Fibroblast of skin of left biceps (primary cell): ENCODE data around the gene ISG15.
"Not testable (repeated sequence)": the region's sequence is repeated elsewhere in the genome, so short reads cannot be mapped to it uniquely, and the experiment has no call there.

ENCODE experiments used
- DNase-seq, 2 experiments: peaks; one replicate each; pipeline ENCODE4 v3.0.0-alpha.2; 2013; ENCODE audit warnings: low read depth in 2 of 2

Gene ISG15

DNA sequence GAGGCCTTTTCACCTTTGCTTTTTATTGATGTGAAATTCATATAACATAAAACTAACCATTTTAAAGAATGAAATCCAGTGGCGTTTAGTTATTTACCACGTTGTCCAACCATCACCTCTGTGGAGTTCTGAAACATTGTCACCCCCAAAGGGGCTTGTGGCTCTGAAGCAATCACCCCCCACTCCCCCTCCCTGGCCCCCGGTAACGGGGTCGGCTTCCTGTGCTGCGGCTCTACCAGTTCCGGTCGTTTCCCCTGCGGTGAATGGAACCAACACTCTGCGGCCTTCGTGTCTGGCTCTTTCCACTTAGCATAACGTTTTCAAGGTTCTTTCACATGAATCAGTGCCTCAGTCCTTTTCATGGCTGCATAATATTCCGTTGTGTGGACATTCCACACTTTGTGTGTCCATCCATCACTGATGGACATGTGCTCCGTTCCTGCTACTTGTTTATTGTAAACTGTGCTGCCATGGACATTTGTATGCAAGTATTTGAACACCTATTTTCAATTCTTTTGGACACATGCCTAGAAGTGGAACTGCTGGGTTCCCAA lies 1.8 kb upstream of the ISG15 start:
- DNase-seq = no peak

DNA sequence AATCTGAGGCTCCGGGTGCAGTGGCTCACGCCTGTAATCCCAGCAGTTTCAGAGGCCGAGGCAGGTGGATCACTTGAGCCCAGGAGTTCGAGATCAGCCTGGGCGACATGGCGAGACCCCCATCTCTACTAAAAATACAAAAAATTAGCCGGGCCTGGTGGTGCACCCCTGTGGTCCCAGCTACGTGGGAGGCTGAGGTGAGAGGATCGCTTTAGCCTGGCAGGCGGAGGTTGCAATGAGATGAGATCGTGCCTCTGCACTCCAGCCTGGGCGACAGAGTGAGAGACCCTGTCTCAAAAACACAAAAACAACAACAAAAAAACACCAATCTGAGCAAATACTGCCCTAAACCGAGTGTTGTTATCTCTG lies 577 bp upstream of the ISG15 start:
- DNase-seq = not testable (repeated sequence)

DNA sequence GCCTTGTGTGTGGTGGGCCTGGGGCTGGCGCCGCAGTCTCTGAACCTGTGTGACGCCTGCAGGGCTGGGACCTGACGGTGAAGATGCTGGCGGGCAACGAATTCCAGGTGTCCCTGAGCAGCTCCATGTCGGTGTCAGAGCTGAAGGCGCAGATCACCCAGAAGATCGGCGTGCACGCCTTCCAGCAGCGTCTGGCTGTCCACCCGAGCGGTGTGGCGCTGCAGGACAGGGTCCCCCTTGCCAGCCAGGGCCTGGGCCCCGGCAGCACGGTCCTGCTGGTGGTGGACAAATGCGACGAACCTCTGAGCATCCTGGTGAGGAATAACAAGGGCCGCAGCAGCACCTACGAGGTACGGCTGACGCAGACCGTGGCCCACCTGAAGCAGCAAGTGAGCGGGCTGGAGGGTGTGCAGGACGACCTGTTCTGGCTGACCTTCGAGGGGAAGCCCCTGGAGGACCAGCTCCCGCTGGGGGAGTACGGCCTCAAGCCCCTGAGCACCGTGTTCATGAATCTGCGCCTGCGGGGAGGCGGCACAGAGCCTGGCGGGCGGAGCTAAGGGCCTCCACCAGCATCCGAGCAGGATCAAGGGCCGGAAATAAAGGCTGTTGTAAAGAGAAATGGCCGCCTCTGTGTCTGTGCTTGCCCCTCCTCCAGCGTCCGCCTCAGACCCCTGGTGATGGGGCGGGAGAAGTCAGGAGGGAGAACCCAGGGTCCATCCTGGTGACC lies 788 bp downstream of the ISG15 start:
- no peak for DNase-seq

DNA sequence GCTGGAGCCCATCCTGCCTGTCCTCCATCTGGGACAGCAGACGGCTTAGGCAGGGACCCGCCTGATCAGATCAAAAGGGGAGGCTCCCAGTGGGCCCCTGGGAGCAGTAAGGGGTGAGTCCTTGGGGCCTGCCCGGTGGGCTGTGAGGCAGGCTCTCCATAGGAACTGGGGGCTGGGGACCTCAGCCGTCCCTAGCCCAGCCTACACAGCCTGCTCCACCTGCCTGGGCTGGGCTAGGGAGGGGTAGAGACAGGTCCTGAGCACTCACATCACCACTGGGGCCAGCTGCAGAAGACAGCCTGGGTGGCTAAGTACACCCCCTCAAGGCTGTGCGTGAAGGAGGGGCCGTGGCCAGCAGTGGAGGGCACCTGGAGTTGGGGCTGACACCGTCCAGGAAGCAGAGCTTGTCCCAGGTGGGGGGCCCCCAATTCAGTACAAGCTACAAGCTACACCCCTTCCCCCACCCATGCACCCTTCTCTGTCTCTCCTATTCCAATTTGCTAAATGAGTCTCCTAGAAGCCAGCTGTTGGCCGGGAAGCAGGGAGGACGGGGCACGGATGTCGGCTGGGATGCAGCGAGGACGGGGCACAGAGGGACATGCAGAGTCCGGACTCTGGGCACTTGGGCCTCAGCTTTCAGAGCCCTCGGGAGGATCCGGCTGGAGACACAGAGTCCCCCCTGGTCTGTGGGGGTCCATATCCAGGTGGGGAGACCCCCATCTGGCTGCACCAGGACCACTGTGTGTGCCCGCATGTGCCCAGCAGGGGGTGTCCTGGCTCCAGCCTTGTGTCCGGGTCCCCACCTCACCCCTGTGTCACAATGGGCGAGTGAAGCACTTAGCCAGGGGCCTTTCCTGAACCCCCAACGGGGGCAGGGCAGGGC lies 1.7 kb downstream of the ISG15 start:
- DNase-seq = no peak

DNA sequence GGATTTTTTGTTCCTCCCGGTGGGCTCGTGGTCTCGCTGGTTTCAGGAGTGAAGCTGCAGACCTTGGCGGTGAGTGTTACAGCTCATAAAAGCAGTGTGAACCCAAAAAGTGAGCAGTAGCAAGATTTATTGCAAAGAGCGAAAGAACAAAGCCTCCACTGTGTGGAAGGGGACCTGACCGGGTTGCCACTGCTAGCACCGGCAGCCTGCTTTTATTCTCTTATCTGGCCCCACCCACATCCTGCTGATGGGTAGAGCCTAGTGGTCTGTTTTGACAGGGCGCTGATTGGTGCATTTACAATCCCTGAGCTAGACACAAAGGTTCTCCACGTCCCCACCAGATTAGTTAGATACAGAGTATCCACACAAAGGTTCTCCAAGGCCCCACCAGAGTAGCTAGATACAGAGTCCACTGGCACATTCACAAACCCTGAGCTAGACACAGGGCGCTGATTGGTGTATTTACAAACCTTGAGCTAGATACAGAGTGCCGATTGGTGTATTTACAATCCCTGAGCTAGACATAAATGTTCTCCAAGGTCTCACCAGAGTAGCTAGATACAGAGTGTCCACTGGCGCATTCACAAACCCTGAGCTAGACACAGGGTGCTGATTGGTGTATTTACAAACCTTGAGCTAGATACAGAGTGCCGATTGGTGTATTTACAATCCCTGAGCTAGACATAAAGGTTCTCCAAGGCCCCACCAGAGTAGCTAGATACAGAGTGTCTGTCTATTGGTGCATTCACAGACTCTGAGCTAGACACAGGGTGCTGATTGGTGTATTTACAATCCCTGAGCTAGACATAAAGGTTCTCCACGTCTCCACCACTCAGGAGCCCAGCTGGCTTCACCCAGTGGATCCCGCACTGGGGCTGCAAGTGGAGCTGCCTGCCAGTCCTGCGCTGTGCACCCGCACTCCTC lies 4.4 kb downstream of the ISG15 start:
- DNase-seq = not testable (repeated sequence)

DNA sequence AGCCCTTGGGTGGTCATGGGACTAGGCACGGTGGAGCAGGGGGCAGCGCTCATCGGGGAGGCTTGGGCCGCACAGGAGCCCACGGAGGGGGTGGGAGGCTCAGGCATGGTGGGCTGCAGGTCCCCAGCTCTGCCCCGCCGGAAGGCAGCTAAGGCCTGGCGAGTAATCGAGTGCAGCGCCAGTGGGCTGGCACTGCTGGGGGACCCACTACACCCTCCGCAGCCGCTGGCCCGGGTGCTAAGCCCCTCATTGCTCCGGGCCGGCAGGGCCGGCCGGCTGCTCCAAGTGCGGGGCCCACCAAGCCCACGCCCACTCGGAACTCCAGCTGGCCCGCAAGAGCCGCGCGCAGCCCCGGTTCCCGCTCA lies 5.0 kb downstream of the ISG15 start:
- DNase-seq = not testable (repeated sequence)

DNA sequence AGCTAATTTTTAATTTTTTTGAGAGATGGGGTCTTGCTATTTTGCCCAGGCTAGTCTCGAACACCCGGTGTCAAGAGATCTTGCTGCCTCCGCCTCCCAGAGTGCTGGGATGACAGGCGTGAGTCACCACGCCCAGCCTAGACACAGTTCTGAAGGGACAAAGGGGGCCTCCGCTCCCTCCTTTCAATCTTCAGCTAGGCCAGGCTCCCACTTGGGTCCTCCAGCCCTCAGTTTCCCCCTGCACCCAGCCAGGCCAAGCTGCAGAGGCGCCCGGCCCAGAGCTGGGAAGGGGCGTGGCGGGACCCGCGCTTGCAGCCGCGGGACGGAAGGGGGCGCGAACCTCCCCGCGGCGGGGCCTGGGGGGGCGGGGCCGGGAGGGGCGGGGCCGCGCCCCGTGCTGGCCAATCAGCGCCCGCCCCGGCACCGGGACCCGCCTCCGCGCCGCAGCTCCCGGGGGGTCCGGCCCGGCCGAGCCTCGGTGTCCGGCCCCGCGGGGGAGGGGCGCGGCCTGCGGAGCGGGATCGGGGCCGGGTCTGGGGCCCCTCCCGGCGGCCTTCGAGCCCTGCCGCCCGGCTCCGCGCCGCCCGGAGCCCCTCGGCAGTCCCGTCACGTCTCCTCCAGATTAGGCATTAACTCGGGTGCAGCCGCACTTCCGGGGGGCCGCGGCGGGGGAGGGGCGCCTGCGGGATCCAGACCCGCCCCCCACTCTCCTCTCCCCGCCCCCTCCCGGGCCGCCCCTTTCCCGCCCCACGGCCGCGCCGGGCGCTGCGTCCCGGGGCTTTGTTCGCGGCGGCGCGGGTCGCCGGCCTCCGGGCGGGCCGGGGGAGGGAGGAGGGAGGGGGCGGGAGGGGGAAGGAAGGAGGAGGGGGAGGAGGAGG lies 6.1 kb downstream of the ISG15 start:
- DNase-seq = peak; percentile 53 to 64

DNA sequence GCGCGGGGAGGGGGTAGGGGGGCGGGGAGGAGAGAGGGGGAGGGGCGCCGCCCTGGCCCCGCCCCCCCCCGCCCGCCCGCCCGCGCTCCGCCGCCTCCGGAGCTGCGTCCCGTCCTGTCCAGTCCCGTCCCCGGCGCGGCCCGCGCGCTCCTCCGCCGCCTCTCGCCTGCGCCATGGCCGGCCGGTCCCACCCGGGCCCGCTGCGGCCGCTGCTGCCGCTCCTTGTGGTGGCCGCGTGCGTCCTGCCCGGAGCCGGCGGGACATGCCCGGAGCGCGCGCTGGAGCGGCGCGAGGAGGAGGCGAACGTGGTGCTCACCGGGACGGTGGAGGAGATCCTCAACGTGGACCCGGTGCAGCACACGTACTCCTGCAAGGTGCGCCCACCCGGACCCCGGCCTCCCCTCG lies 6.7 kb downstream of the ISG15 start, which contains the start of gene AGRN:
Gene AGRN (plus strand): TSS at position 121 of the 405 bp plus-strand sequence. CDS start 53 bp downstream, at position 174.
- DNase-seq = no peak

DNA sequence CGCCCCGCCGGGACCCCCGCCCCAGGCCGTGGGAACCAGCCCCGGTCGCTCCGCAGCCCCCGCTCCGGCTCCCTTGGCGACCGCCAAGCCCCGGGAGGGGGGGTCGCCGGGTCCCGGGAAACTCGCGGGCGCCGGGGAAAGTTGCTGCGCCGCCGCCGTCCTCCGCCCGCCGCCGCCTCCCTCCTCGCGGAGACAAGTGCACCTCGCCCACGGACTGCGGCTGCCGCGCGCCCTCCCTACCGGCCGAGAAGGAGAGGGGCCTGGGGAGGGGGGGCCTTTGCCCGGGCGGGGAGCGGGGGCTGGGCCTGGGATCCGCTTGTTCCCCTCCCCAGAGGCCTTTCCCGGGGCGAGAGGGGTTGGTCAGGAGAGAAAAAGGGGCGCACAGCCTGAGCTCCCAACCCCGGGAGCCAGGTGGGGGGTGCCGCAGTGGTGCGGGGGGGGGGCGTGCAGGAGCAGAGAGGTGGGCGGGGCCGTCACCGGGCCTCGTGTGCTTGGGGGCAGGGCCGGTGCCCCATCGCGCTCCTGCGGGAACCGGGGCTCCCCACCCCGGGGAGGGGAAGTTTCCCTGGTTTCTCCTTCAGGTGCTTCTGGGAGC lies 7.2 kb downstream of the ISG15 start:
- no peak for DNase-seq

DNA sequence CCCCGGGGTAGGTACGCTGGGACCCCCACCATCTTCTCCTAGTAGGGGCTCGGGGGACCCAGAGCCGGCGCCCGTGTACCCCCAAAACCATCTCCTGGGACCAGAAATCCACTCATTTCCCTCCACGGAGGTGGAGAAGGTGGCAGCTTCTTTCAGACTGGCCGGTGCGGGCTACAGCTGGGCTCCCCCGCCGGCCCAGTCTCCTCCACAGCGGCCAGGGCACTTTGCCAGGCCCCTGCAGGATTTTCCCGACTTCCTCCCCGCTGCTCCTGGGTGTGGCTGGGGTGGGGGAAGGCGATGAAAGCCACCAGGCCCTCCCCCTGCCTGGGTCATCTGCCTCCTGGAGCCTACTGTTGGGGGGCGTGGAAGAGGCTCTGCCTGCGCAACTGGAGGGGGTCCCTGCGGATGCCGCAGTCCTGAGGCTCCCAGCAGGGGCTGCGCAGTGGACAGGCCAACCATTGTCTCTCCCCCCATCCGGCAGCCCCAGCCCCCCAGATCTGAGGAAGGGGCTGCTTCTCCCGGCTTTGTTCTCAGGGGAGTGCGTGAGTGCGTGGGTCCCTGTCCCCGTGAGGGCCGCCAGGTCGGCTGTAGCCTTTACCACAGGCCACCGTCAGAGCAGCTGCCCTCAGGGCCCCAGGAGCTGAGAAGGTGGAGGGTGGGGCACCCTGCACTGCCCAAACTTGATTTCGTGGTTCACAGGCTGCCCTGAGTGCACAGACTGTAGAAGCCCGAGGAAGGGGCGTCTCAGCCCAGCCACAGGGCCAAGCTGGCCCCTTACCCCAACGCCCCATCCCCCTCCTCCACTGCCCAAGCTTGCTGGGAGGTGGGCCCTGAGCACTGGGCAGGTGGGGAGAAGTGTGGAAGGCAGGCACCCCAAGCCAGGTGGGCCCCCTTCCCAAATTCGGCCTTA lies 8.0 kb downstream of the ISG15 start:
- peak; percentile 39 to 52 for DNase-seq

DNA sequence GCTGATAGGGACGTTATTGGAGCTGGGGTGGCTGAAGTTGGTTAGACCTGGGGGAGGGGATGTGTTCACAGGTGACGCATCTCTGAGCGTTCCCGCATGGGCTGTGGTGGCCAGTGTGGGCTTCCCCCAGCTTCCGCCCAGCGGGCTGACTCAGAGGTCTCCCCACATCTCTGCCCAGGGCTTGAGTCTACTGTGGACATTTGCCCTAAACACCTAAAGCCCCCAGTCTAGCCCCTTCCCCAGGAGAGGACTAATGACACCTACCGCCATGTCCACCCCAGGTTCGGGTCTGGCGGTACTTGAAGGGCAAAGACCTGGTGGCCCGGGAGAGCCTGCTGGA lies 8.6 kb downstream of the ISG15 start:
- no peak for DNase-seq

DNA sequence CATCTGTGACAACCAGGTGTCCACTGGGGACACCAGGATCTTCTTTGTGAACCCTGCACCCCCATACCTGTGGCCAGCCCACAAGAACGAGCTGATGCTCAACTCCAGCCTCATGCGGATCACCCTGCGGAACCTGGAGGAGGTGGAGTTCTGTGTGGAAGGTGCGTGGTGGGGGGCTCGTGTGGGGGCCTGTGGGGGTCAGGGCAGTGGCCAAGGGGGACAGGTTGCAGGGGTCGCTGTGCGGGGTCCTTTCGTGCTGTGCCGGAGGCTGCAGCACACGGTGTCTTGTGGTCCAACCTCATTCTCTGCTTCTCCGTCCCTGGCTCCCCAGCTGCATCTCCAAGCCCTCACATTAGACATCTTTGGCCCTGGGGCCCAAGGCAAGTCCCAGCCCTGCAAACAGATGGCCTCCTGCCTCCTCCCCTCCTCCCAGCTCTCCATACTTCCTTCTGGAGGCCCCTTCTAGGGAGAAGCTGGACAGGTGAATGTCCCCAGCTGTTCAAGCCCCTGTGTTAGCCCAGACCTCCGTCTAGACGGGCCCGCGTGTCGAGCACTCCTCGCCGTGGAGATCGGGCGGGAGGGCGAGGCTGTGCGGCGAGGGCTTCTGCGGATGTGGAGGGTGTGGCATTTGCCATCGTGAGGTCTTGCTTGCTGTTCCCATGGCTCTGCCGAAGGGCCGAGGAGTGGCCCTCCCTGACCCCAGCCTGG lies 9.2 kb downstream of the ISG15 start:
- no peak for DNase-seq

DNA sequence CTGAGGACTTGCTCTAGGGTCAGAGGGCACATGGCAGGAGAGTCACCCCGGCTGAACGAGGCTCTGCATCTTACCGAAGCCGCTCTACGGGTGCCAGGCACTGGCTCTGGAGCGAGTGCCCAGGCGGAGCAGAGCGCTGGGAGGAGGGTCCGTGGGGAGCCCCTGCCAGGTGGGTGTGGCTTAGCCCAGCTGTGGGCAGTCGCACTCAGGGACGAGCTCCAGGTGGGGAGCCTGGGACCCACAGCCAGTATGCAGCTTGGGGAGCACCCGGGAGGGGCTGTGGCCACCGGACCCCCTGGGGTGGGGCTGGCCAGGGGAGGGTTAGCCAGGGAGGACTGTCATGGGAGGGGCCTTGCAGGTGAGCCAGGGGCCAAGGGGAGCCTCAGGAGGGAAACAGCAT lies 10.4 kb downstream of the ISG15 start:
- no peak for DNase-seq

DNA sequence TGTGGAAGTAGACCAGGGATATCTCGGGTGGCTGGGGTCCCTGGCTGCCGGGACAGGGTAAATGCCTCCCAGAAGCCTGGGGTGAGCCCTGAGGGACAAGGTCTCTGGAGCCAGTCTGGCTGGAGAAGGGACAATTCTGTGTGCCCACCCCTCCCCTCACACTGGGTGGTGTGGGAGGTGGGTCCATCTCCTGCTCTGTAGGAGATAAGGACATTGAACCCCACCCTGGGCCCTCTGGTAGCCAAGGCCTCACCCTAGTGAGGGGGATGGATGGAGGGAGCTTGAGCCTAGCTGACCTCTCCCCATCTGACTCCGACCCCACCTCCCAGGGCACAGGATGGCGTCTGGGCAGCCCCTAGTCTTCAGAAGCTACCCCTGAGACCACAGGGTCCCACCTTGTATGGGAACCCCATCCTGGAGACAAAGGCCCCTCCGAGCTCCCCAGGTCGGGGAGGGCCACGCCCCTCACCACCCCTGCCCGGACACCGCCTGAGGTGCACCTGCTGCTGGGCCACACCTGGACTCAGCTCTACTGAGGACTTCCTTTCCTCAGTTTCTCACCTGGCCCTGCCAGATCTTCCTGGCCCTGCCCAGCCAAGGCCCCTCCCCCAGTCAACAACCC lies 11.0 kb downstream of the ISG15 start:
- DNase-seq = no peak

DNA sequence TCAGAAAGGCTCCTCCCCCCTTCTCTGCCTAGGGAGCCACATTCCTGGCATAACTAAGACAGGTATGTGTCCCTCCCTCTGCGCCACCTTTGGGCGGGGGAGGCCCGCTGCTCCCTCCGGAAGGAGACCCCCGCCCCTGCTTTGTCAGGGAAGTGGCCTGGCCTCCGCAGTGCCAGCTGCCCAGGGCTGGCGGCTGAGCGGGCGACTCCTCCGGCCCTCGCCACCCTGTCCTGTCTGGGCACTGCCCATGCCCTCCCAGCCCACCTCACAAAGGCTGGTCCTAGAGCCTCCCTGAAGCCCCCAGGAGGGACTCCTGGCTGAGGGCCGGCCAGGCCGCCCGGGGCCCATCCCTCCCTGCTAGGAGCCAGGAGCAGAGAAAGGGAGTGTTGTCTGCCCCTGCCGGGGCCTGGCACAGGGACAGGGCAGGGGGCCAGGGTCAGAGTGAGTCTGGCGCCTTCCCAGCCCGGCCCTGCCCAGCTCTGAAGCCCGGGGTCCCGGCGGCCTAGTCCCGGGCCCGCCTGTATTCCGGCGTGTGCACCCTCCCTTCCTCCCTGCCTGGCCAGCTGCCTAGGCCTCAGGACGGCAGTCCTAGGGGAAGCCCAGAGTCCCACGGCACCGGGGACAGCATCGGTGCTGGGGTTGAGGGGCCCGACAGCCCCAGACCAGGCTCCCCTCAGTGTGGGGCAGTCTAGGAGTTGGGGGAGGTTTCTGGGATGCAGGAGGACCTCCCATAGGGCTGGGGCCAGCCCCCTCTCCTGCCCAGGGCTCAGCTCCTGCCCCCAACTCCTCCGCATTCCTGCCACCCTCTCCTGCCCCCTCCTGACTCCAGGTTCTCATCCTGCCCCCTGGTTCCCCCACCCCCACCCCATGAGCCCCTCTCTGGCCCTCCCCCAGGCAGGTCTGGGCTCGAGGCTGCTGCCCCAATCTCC lies 11.7 kb downstream of the ISG15 start:
- no peak for DNase-seq

DNA sequence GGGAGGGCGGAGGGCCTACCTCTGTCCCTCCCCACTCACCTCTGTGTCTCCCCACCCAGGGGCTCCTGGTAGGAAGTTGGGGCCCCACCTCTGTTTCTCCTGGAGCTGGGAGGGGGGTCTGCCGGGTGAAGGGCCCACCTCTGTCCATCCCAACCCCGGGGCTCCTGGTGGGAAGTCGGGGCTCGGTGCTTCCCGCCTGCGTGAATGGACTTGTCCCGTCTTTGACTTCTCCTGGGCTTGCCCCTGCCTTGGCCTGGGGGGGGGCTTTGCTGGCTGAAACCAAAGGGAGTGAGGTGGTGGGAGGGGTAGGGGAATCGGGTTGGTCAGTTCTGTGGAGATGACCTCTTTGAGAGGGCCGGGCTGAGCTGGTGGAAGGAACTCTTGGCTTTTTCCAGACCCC lies 12.4 kb downstream of the ISG15 start:
- DNase-seq = no peak
